HCT116 (cell line): ENCODE data around the gene SYNRG. TPM values are rescaled to one million over a fixed set of nuclear protein-coding genes. Genes with fewer than 3 reads are reported as not detected.
"Not testable (repeated sequence)": the region's sequence is repeated elsewhere in the genome, so short reads cannot be mapped to it uniquely, and the experiment has no call there.

Experiments
- ATAC-seq: fragments of 200-7000 bp; cut with Tn5 transposase; 2 replicates; pipeline ENCODE4 v1.9.1; 2020; ENCODE audit warnings: mild to moderate bottlenecking, moderate library complexity
- BruUV-seq: library from RNA; stranded (reverse); fragments of 400-500 nt; replicated peaks from 2 replicates; lab custom pipeline; 2021; lab: Mats Ljungman, UMichigan
- CTCF ChIA-PET: fragments of 300-600 bp; sonication (Branson Sonifier 250); formaldehyde crosslinking; loops from one replicate; lab custom pipeline; 2021; ENCODE audit warnings: antibody characterized with exemption; lab: Charles Lee
- POLR2A ChIA-PET: fragments of 300-600, 350-600 bp; sonication (Branson Sonifier 250); formaldehyde crosslinking; loops from one replicate; lab custom pipeline; 2021; ENCODE audit warnings: antibody characterized with exemption; lab: Charles Lee
- RAD21 ChIA-PET, 2 experiments: fragments of 300-600 bp; sonication (Branson Sonifier 250); formaldehyde crosslinking; loops; one replicate each; lab custom pipeline; 2023; ENCODE audit warnings: low total read pairs in 2 of 2; ENCODE audit not compliant: uncharacterized antibody in 2 of 2, unreplicated experiment in 2 of 2, low non-redundant PET in 1 of 2; lab: Charles Lee
- DNase-seq: peaks from one replicate; pipeline ENCODE4 v3.0.0-alpha.2; 2010; ENCODE audit warnings: low read depth, low spot score
- H2AFZ ChIP-seq: fragments of 200-600 bp; shearing (Covaris generic), sonication (generic); 2 replicates; pipeline ENCODE4 v1.6.1; 2017; ENCODE audit warnings: low read depth, mixed run types, mixed read lengths, antibody characterized with exemption, low read length; ENCODE audit not compliant: poor library complexity, severe bottlenecking
- H3K27ac ChIP-seq: 2 replicates; pipeline ENCODE4 v1.5.1; 2012; ENCODE audit warnings: low read depth, low read length
- H3K27me3 ChIP-seq: fragments of 200-600 bp; sonication (generic); 2 replicates; pipeline ENCODE4 v1.6.1; 2016; ENCODE audit warnings: mixed run types, low read length, mixed read lengths; ENCODE audit not compliant: insufficient read depth
- H3K36me3 ChIP-seq, 2 experiments: fragments of 200-500 bp in 1 of 2; fragments of 200-600 bp in 1 of 2; sonication (Bioruptor generic) in 1 of 2; sonication (generic) in 1 of 2; 2 replicates each; pipeline versions ENCODE4 v1.5.1 to v1.6.1; 2014 to 2016; ENCODE audit warnings: low read length in 2 of 2, inconsistent platforms in 1 of 2, mixed read lengths in 1 of 2, mixed run types in 1 of 2; ENCODE audit not compliant: insufficient read depth in 2 of 2, control insufficient read depth in 1 of 2
- H3K4me1 ChIP-seq, 2 experiments: fragments of 200-600 bp in 1 of 2; sonication (generic) in 1 of 2; 2 replicates each; pipeline versions ENCODE4 v1.5.1 to v1.6.1; 2012 to 2017; ENCODE audit warnings: low read length in 2 of 2, inconsistent platforms in 1 of 2, mild to moderate bottlenecking in 1 of 2, mixed read lengths in 1 of 2, mixed run types in 1 of 2, moderate library complexity in 1 of 2; ENCODE audit not compliant: insufficient read depth in 2 of 2, control insufficient read depth in 1 of 2
- H3K4me2 ChIP-seq: fragments of 200-600 bp; sonication (generic); 2 replicates; pipeline ENCODE4 v1.6.1; 2017; ENCODE audit warnings: mixed run types, low read length, mixed read lengths
- H3K4me3 ChIP-seq, 2 experiments: fragments of 200-600 bp in 1 of 2; sonication (generic) in 1 of 2; replicated peaks in 1 of 2; 2 replicates each; pipeline ENCODE4 v1.5.1; 2011 to 2016; ENCODE audit warnings: low read length in 2 of 2, control low read depth in 1 of 2, low read depth in 1 of 2, mild to moderate bottlenecking in 1 of 2, mixed read lengths in 1 of 2, mixed run types in 1 of 2
- H3K79me2 ChIP-seq: fragments of 200-600 bp; sonication (generic); 2 replicates; pipeline ENCODE4 v1.6.1; 2017; ENCODE audit warnings: mild to moderate bottlenecking, mixed run types, low read length, moderate library complexity, mixed read lengths; ENCODE audit not compliant: insufficient read depth
- H3K9ac ChIP-seq: fragments of 200-600 bp; sonication (generic); 2 replicates; pipeline ENCODE4 v1.6.1; 2016; ENCODE audit warnings: low read length, mixed read lengths
- H3K9me2 ChIP-seq: fragments of 200-600 bp; sonication (generic), shearing (Covaris generic); 2 replicates; pipeline ENCODE4 v1.6.1; 2017; ENCODE audit warnings: mixed run types, mild to moderate bottlenecking, moderate library complexity; ENCODE audit not compliant: insufficient read depth
- H3K9me3 ChIP-seq, 2 experiments: fragments of 200-500 bp in 1 of 2; fragments of 200-600 bp in 1 of 2; sonication (Bioruptor generic) in 1 of 2; sonication (generic) in 1 of 2; 2 replicates each; pipeline ENCODE4 v1.6.1; 2014 to 2017; ENCODE audit warnings: low read length in 2 of 2, mixed read lengths in 2 of 2, inconsistent platforms in 1 of 2, low read depth in 1 of 2, mild to moderate bottlenecking in 1 of 2, mixed run types in 1 of 2, moderate library complexity in 1 of 2; ENCODE audit not compliant: control insufficient read depth in 1 of 2, insufficient read depth in 1 of 2
- H4K20me1 ChIP-seq: fragments of 200-600 bp; sonication (generic), shearing (Covaris generic); 2 replicates; pipeline ENCODE4 v1.6.1; 2017; ENCODE audit warnings: mixed run types, mild to moderate bottlenecking, moderate library complexity; ENCODE audit not compliant: insufficient read depth
- CEBPB ChIP-seq: IDR thresholded peaks from 2 replicates; pipeline ENCODE4 v1.6.1; 2012; ENCODE audit warnings: low read depth
- CTCF ChIP-seq, 3 experiments: fragments of 200-600 bp in 1 of 3; sonication (generic) in 1 of 3; IDR thresholded peaks in 2 of 3; conservative IDR thresholded peaks in 1 of 3; 2 replicates each; pipeline ENCODE4 v1.5.1; 2012 to 2017; ENCODE audit warnings: low read depth in 2 of 3, low read length in 2 of 3, antibody characterized with exemption in 1 of 3, borderline replicate concordance in 1 of 3, control low read depth in 1 of 3, mild to moderate bottlenecking in 1 of 3, mixed read lengths in 1 of 3, mixed run types in 1 of 3, moderate library complexity in 1 of 3; ENCODE audit not compliant: insufficient read depth in 1 of 3
- ELF1 ChIP-seq: IDR thresholded peaks from 2 replicates; pipeline ENCODE4 v1.6.1; 2012; ENCODE audit warnings: low read depth, borderline replicate concordance
- JUND ChIP-seq: IDR thresholded peaks from 2 replicates; pipeline ENCODE4 v1.6.1; 2012
- POLR2A ChIP-seq: IDR thresholded peaks from 2 replicates; pipeline ENCODE4 v1.7.0; 2011; ENCODE audit warnings: borderline replicate concordance; ENCODE audit not compliant: insufficient read depth, insufficient read length; ENCODE audit errors: extremely low read depth
- POLR2AphosphoS5 ChIP-seq: IDR thresholded peaks from 2 replicates; pipeline ENCODE4 v1.6.1; 2011; ENCODE audit warnings: mild to moderate bottlenecking, low read depth, low read length, moderate library complexity
- RAD21 ChIP-seq: IDR thresholded peaks from 2 replicates; pipeline ENCODE4 v1.6.1; 2012; ENCODE audit warnings: low read depth, mild to moderate bottlenecking
- SP1 ChIP-seq: IDR thresholded peaks from 2 replicates; pipeline ENCODE4 v1.6.1; 2012; ENCODE audit warnings: low read depth
- SRF ChIP-seq: IDR thresholded peaks from 2 replicates; pipeline ENCODE4 v1.6.1; 2012; ENCODE audit warnings: low read depth
- TCF7L2 ChIP-seq: IDR thresholded peaks from 2 replicates; pipeline ENCODE4 v1.7.0; 2011; ENCODE audit warnings: borderline replicate concordance, inconsistent platforms; ENCODE audit not compliant: insufficient read depth, insufficient read length; ENCODE audit errors: extremely low read depth
- ZFX ChIP-seq: fragments of 450-650 bp; IDR thresholded peaks from 2 replicates; pipeline ENCODE4 v1.6.1; 2017
- ZNF274 ChIP-seq: fragments of 200-500 bp; sonication (Bioruptor generic); IDR thresholded peaks from 2 replicates; pipeline ENCODE4 v1.6.1; 2014; ENCODE audit warnings: mild to moderate bottlenecking, low read depth, low read length, inconsistent platforms
- intact Hi-C: fragments of 100-400 bp; cut with micrococcal nuclease; formaldehyde crosslinking; loops from 2 replicates; pipeline ENCODE4 v1.10.0; 2022
- total RNA-seq: library from RNA; stranded (reverse); gene quantifications from one replicate; pipeline ENCODE4 v1.2.1, GENCODE V29; 2021; ENCODE audit not compliant: unreplicated experiment

SYNRG gene
- total RNA-seq, 1 experiment from 2014 or later: 23.8 TPM

- intact Hi-C loops: no loop called here
- Histone ChIP-seq H3K79me2 (peaks cover 30% of the 10 kb centered on the region), H3K4me1 (no peaks in the 10 kb centered on the region), H2AFZ (no peak overlapping the region), H3K27ac (no peak overlapping the region), H3K27me3 (no peaks in the 10 kb centered on the region), H3K4me3 (no peak overlapping the region), H3K9ac (no peak overlapping the region), H3K4me2 (no peak overlapping the region), H3K36me3 (peaks cover 6% of the 10 kb centered on the region in 2 experiments; a peak in 2 of 4 replicates), H3K9me2 (no peaks in the 10 kb centered on the region), H3K9me3 (no peaks in the 10 kb centered on the region), H4K20me1 (no peaks in the 10 kb centered on the region)
- ChIA-PET POLR2A (no interaction called here), CTCF (no interaction called here), RAD21 (no interaction called here)
- DNase-seq: no peak
- BruUV-seq: no TSS peak
- ATAC-seq: no peak
- TF ChIP-seq ELF1: no peak
- no peak for TF ChIP-seq SRF
- no peak for TF ChIP-seq POLR2A
- no peak for TF ChIP-seq ZNF274
- TF ChIP-seq POLR2AphosphoS5: no peak
- TF ChIP-seq RAD21: no peak
- TF ChIP-seq SP1: no peak
- TF ChIP-seq TCF7L2: no peak
- TF ChIP-seq JUND: no peak
- no peak for TF ChIP-seq CEBPB
- no peak for TF ChIP-seq CTCF (IDR thresholded peaks at IDR 0.05 in 2 of 3, conservative IDR thresholded peaks at IDR 0.05 in 1 of 3; ENCODE audit: borderline replicate concordance in 1 of 3, insufficient read depth in 1 of 3, low read depth in 2 of 3, low read length in 2 of 3)
- no peak for TF ChIP-seq ZFX
Observed at GRCh38 chr17:37512442-37513068, 96.7 kb downstream of the SYNRG start.

- H3K79me2 ChIP-seq: peaks cover 39% of the 10 kb centered on the region
- ATAC-seq, H3K9ac ChIP-seq, H3K27ac ChIP-seq, H3K4me3 ChIP-seq, H3K9me2 ChIP-seq, H3K4me1 ChIP-seq, POLR2A ChIA-PET, H3K4me2 ChIP-seq, H2AFZ ChIP-seq, DNase-seq, CTCF ChIA-PET, H3K9me3 ChIP-seq, H4K20me1 ChIP-seq, H3K36me3 ChIP-seq, H3K27me3 ChIP-seq, BruUV-seq: not testable (repeated sequence)
- RAD21 ChIA-PET: interaction anchor here in 1 of 2 experiments (0.6 kb wide), 1 partner anchor 139 kb away, joined by 3 read pairs; no protein-coding TSS in a partner anchor
- intact Hi-C loops: loop anchor here (1.0 kb wide), 1 partner anchor 8 kb away; no protein-coding TSS in a partner anchor
Observed at GRCh38 chr17:37511642-37512041, 97.6 kb downstream of the SYNRG start.
